Retinal pigment epithelial cell (primary cell): Measurements from ENCODE around the gene ITPK1.

Experiments used
- DNase-seq: peaks from one replicate; pipeline ENCODE4 v3.0.0-alpha.2; 2010; ENCODE audit warnings: low read depth
- H3K4me3 ChIP-seq: 2 replicates; pipeline ENCODE4 v1.5.1; 2011; ENCODE audit warnings: mild to moderate bottlenecking, low read length, control low read depth, moderate library complexity
- TF ChIP-seq, protein P1 (sequence below): conservative IDR thresholded peaks from 2 replicates; pipeline ENCODE4 v1.5.1; 2011; ENCODE audit warnings: low read depth, low read length, control low read depth, inconsistent platforms

The ITPK1 gene

GRCh38 chr14:93059260-93059659 lies 56.5 kb downstream of the ITPK1 start:
- TF ChIP-seq, protein P1, sequence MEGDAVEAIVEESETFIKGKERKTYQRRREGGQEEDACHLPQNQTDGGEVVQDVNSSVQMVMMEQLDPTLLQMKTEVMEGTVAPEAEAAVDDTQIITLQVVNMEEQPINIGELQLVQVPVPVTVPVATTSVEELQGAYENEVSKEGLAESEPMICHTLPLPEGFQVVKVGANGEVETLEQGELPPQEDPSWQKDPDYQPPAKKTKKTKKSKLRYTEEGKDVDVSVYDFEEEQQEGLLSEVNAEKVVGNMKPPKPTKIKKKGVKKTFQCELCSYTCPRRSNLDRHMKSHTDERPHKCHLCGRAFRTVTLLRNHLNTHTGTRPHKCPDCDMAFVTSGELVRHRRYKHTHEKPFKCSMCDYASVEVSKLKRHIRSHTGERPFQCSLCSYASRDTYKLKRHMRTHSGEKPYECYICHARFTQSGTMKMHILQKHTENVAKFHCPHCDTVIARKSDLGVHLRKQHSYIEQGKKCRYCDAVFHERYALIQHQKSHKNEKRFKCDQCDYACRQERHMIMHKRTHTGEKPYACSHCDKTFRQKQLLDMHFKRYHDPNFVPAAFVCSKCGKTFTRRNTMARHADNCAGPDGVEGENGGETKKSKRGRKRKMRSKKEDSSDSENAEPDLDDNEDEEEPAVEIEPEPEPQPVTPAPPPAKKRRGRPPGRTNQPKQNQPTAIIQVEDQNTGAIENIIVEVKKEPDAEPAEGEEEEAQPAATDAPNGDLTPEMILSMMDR = no peak
- no peak for DNase-seq
- no peak overlapping the region for H3K4me3 ChIP-seq

- DNase-seq = no peak
- no peak overlapping the region for H3K4me3 ChIP-seq
- TF ChIP-seq, protein P1 = no peak
These were observed 58.0 kb downstream of the ITPK1 start for GRCh38 chr14:93057586-93058280.

DNA sequence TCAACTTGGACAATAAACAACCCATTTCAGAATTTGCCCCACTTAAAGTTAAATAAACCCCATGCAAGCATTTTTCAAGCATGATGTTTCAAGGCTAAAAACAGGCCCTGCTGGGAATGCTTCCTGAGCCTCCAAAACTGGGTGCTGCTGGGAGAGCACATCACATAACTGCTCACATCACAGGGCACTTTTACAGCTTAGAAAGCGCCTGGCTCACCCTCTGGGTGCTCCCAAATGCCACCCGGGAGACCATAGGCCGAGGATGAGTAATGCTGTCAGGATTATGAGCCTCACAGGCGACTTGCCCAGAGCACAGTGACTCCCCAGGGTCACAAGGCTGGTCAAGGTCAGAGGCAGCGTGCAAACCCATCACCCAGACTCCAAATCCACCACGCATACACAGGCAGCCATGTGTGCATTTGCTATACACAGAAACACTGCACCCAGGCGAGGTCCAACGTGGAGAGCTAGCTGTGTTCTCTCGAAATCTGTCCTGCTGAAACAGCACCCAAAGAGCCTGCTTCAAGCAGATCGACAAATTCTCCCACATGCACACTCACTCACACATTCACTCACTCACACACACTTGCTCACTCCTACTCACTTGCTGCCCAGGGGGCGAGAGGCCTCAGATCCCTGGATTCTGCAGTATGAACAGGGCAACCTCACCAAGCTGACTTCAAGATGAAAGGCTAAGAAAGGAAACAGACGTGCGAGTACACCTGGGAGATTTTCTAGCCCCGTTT lies 58.7 kb downstream of the ITPK1 start:
- TF ChIP-seq, protein P1 = no peak
- H3K4me3 ChIP-seq = no peak overlapping the region
- no peak for DNase-seq

- DNase-seq = no peak
- TF ChIP-seq, protein P1 = no peak
- H3K4me3 ChIP-seq = no peak overlapping the region
These were observed 59.4 kb downstream of the ITPK1 start for GRCh38 chr14:93056166-93056839.

- no peak for DNase-seq
- no peak overlapping the region for H3K4me3 ChIP-seq
- TF ChIP-seq, protein P1 = no peak
These were observed 60.0 kb downstream of the ITPK1 start for GRCh38 chr14:93055651-93056115.

GRCh38 chr14:93054876-93055275 lies 60.8 kb downstream of the ITPK1 start:
- no peak overlapping the region for H3K4me3 ChIP-seq
- no peak for DNase-seq
- TF ChIP-seq, protein P1 = no peak
